Measurements from ENCODE around the gene LRRC4C. TPM values are rescaled to one million over a fixed set of nuclear protein-coding genes. Genes with fewer than 3 reads are reported as not detected.

LRRC4C gene
- polyA plus RNA-seq, 1 donor from 2014 or later, result 24.3 TPM

DNA sequence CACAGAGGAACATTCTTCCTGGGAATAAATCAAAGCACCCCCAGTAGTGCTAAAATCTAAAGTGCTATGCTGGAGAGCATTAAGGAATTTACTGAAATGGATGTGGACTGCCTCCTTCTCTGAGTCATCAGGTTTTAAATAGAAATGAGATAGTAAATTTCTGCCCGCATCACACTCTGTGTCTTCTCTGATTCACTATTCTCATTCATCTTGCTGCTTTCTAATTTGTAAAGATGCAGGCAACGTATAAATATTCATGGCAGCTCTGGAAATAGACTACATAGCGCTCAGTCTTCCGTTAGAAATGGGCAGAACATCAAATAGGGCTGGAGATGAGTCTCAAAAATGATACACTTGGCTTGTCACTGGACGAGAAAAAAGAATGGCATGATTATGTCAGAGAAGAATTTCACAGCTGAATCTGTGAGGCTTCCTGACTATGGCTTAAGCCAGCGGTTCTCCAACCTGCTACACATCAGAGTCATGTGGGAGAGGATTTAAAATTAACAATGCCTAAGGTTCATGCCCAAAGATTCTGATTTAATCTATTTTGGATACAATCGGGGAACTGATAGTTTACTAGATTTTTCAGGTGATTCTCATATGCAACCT, 178.2 kb downstream of the LRRC4C start:
- no peak overlapping the region for H3K9ac ChIP-seq (ENCODE audit: low read length)
- H3K27me3 ChIP-seq (ENCODE audit: insufficient read depth, low read depth, low read length), result no peaks in the 10 kb centered on the region
- no peaks in the 10 kb centered on the region for H3F3A ChIP-seq (ENCODE audit: insufficient read depth, low read length, poor library complexity, severe bottlenecking)
- no peak overlapping the region for H2AFZ ChIP-seq (ENCODE audit: low read depth, low read length)
- no peaks in the 10 kb centered on the region for H3K36me3 ChIP-seq (ENCODE audit: insufficient read depth, low read length)
- H3K4me3 ChIP-seq (ENCODE audit: low read length), result no peak overlapping the region
- no peak overlapping the region for H3K27ac ChIP-seq (ENCODE audit: low read length)
- no peaks in the 10 kb centered on the region for H4K20me1 ChIP-seq (ENCODE audit: insufficient read depth)
- H3K4me2 ChIP-seq (ENCODE audit: low read length), result no peak overlapping the region
- no peaks in the 10 kb centered on the region for H3K9me2 ChIP-seq (ENCODE audit: insufficient read depth, low read length)
- no peaks in the 10 kb centered on the region for H3K9me3 ChIP-seq (ENCODE audit: low read length)
- TF ChIP-seq MXI1 (conservative IDR thresholded peaks at IDR 0.05; ENCODE audit: poor library complexity, severe bottlenecking) (no peak), POLR2AphosphoS5 (IDR thresholded peaks at IDR 0.05) (no peak), EP300 (conservative IDR thresholded peaks at IDR 0.05; ENCODE audit: poor library complexity, severe bottlenecking) (no peak), TAF1 (IDR thresholded peaks at IDR 0.05; ENCODE audit: low read depth) (no peak)
- TF ChIP-seq, protein P1, sequence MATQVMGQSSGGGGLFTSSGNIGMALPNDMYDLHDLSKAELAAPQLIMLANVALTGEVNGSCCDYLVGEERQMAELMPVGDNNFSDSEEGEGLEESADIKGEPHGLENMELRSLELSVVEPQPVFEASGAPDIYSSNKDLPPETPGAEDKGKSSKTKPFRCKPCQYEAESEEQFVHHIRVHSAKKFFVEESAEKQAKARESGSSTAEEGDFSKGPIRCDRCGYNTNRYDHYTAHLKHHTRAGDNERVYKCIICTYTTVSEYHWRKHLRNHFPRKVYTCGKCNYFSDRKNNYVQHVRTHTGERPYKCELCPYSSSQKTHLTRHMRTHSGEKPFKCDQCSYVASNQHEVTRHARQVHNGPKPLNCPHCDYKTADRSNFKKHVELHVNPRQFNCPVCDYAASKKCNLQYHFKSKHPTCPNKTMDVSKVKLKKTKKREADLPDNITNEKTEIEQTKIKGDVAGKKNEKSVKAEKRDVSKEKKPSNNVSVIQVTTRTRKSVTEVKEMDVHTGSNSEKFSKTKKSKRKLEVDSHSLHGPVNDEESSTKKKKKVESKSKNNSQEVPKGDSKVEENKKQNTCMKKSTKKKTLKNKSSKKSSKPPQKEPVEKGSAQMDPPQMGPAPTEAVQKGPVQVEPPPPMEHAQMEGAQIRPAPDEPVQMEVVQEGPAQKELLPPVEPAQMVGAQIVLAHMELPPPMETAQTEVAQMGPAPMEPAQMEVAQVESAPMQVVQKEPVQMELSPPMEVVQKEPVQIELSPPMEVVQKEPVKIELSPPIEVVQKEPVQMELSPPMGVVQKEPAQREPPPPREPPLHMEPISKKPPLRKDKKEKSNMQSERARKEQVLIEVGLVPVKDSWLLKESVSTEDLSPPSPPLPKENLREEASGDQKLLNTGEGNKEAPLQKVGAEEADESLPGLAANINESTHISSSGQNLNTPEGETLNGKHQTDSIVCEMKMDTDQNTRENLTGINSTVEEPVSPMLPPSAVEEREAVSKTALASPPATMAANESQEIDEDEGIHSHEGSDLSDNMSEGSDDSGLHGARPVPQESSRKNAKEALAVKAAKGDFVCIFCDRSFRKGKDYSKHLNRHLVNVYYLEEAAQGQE (IDR thresholded peaks at IDR 0.05; ENCODE audit: borderline replicate concordance), result no peak
- H3K79me2 ChIP-seq (replicated peaks; ENCODE audit: insufficient read depth, low read length), result no peaks in the 10 kb centered on the region

DNA sequence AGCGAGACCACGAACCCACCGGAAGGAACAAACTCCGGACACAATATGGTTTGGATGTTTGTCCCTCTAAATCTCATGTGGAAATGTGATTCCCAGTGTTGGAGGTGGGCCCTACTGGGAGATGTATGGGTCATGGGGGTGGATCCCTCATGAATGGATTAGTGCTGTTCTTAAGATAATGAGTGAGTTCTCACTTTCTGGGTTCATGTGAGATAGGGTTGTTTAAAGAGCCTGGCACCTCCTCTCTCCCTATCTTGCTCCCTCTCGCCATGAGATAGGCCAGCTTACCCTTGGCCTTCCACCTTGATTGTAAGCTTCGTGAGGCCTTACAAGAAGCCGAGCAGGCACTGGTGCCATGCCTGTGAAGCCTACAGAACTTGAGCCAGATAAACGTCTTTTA, 184.6 kb downstream of the LRRC4C start:
- no peak overlapping the region for H3K27ac ChIP-seq (ENCODE audit: low read length)
- no peaks in the 10 kb centered on the region for H3K27me3 ChIP-seq (ENCODE audit: insufficient read depth, low read depth, low read length)
- no peaks in the 10 kb centered on the region for H3K79me2 ChIP-seq (replicated peaks; ENCODE audit: insufficient read depth, low read length)
- H3K36me3 ChIP-seq (ENCODE audit: insufficient read depth, low read length), result no peaks in the 10 kb centered on the region
- no peak overlapping the region for H3K4me3 ChIP-seq (ENCODE audit: low read length)
- no peak overlapping the region for H3K4me2 ChIP-seq (ENCODE audit: low read length)
- no peak overlapping the region for H2AFZ ChIP-seq (ENCODE audit: low read depth, low read length)
- no peaks in the 10 kb centered on the region for H3F3A ChIP-seq (ENCODE audit: insufficient read depth, low read length, poor library complexity, severe bottlenecking)
- H3K9me2 ChIP-seq (ENCODE audit: insufficient read depth, low read length), result no peaks in the 10 kb centered on the region
- no peak for TF ChIP-seq MXI1 (conservative IDR thresholded peaks at IDR 0.05; ENCODE audit: poor library complexity, severe bottlenecking)
- TF ChIP-seq, protein P1 (IDR thresholded peaks at IDR 0.05; ENCODE audit: borderline replicate concordance), result no peak
- TF ChIP-seq EP300 (conservative IDR thresholded peaks at IDR 0.05; ENCODE audit: poor library complexity, severe bottlenecking), result no peak
- no peak for TF ChIP-seq SMC3 (conservative IDR thresholded peaks at IDR 0.05; ENCODE audit: poor library complexity)
- no peak for TF ChIP-seq RAD21 (conservative IDR thresholded peaks at IDR 0.05)
- TF ChIP-seq TAF1 (IDR thresholded peaks at IDR 0.05; ENCODE audit: low read depth), result no peak
- TF ChIP-seq EZH2 (IDR thresholded peaks at IDR 0.05; ENCODE audit: borderline replicate concordance, insufficient read depth, low read length, poor library complexity, severe bottlenecking), result no peak
- TF ChIP-seq CTCF (IDR thresholded peaks at IDR 0.05; ENCODE audit: poor library complexity, severe bottlenecking), result no peak
- TF ChIP-seq POLR2AphosphoS5 (IDR thresholded peaks at IDR 0.05), result no peak
- H3K9me3 ChIP-seq (ENCODE audit: low read length), result no peaks in the 10 kb centered on the region
- no peaks in the 10 kb centered on the region for H4K20me1 ChIP-seq (ENCODE audit: insufficient read depth)
- no peak overlapping the region for H3K9ac ChIP-seq (ENCODE audit: low read length)

All from neural cell (in vitro differentiated cells).